Nephron (organoid): Measurements from ENCODE around the gene DMRT1.
"Not testable (repeated sequence)": the region's sequence is repeated elsewhere in the genome, so short reads cannot be mapped to it uniquely, and the experiment has no call there.

Experiments used
- H3K27ac Mint-ChIP-seq, 3 experiments: 2 replicates each; pipeline ENCODE4 v1.8.0; 2020; ENCODE audit warnings: mixed read lengths in 3 of 3, mild to moderate bottlenecking in 2 of 3, moderate library complexity in 1 of 3
- H3K27me3 Mint-ChIP-seq: 2 replicates; pipeline ENCODE4 v1.8.0; 2021; ENCODE audit warnings: low read depth, mild to moderate bottlenecking, moderate library complexity, mixed read lengths
- H3K36me3 Mint-ChIP-seq: 2 replicates; pipeline ENCODE4 v1.8.0; 2020; ENCODE audit warnings: low read depth, mixed read lengths
- H3K4me1 Mint-ChIP-seq: 2 replicates; pipeline ENCODE4 v1.8.0; 2020; ENCODE audit warnings: mixed read lengths
- H3K4me3 Mint-ChIP-seq, 3 experiments: 2 replicates each; pipeline ENCODE4 v1.8.0; 2020; ENCODE audit warnings: mild to moderate bottlenecking in 3 of 3, mixed read lengths in 3 of 3, moderate library complexity in 2 of 3
- H3K9me3 Mint-ChIP-seq: 2 replicates; pipeline ENCODE4 v1.8.0; 2020; ENCODE audit warnings: mixed read lengths
- TF ChIP-seq, protein P1 (sequence below), 3 experiments: fragments of 200-600 bp; sonication (generic); IDR thresholded peaks; one replicate each; pipeline ENCODE4 v1.5.0; 2021; ENCODE audit warnings: antibody characterized with exemption in 3 of 3; ENCODE audit not compliant: unreplicated experiment in 3 of 3

The DMRT1 gene

GRCh38 chr9:998299-999110 is 157.0 kb downstream of the DMRT1 start:
- H3K4me1 Mint-ChIP-seq, H3K9me3 Mint-ChIP-seq, H3K36me3 Mint-ChIP-seq, H3K27ac Mint-ChIP-seq, H3K27me3 Mint-ChIP-seq, H3K4me3 Mint-ChIP-seq: not testable (repeated sequence)
- TF ChIP-seq, protein P1, sequence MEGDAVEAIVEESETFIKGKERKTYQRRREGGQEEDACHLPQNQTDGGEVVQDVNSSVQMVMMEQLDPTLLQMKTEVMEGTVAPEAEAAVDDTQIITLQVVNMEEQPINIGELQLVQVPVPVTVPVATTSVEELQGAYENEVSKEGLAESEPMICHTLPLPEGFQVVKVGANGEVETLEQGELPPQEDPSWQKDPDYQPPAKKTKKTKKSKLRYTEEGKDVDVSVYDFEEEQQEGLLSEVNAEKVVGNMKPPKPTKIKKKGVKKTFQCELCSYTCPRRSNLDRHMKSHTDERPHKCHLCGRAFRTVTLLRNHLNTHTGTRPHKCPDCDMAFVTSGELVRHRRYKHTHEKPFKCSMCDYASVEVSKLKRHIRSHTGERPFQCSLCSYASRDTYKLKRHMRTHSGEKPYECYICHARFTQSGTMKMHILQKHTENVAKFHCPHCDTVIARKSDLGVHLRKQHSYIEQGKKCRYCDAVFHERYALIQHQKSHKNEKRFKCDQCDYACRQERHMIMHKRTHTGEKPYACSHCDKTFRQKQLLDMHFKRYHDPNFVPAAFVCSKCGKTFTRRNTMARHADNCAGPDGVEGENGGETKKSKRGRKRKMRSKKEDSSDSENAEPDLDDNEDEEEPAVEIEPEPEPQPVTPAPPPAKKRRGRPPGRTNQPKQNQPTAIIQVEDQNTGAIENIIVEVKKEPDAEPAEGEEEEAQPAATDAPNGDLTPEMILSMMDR (IDR thresholded peaks at IDR 0.05; ENCODE audit: unreplicated experiment in 3 of 3) = peak; percentile 56 to 64 (median 62)

- H3K4me3 Mint-ChIP-seq = no peak overlapping the region
- TF ChIP-seq, protein P1 (IDR thresholded peaks at IDR 0.05; ENCODE audit: unreplicated experiment in 3 of 3) = no peak
- peaks cover under 1% of the 10 kb centered on the region for H3K4me1 Mint-ChIP-seq
- H3K27ac Mint-ChIP-seq = no peak overlapping the region
- H3K36me3 Mint-ChIP-seq = no peaks in the 10 kb centered on the region
- H3K9me3 Mint-ChIP-seq = no peaks in the 10 kb centered on the region
- peaks cover 9% of the 10 kb centered on the region for H3K27me3 Mint-ChIP-seq
Measured at GRCh38 chr9:1001838-1002237, 160.3 kb downstream of the DMRT1 start.

DNA sequence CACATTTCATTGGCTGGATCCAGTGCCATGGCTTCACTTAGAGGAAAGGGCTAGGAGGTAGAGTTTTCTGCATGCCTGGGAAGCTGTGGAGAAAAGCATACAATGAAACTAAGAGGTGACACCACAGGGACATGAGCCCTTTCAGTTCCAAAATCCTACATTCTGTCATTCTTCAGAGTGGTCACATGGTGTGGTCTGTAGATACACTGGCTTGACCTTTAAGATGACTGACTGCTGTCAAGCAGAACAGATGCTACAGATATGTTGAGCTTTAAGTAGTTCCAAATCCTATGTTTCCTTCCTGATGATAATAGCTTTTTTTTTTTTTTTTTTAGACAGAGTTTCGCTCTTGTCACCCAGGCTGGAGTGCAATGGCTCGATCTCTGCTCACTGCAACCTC is 161.2 kb downstream of the DMRT1 start:
- Mint-ChIP-seq H3K27me3 (peaks cover 14% of the 10 kb centered on the region), H3K4me3 (no peak overlapping the region), H3K36me3 (no peaks in the 10 kb centered on the region), H3K9me3 (no peaks in the 10 kb centered on the region), H3K4me1 (peaks cover 9% of the 10 kb centered on the region), H3K27ac (no peak overlapping the region)
- TF ChIP-seq, protein P1 (IDR thresholded peaks at IDR 0.05; ENCODE audit: unreplicated experiment in 3 of 3) = no peak

- peaks cover 29% of the 10 kb centered on the region for H3K27me3 Mint-ChIP-seq
- H3K9me3 Mint-ChIP-seq = no peaks in the 10 kb centered on the region
- no peak overlapping the region for H3K27ac Mint-ChIP-seq
- no peaks in the 10 kb centered on the region for H3K36me3 Mint-ChIP-seq
- TF ChIP-seq, protein P1 (IDR thresholded peaks at IDR 0.05; ENCODE audit: unreplicated experiment in 3 of 3) = peak; percentile 60 to 64 (median 60)
- peaks cover 9% of the 10 kb centered on the region for H3K4me1 Mint-ChIP-seq
- no peak overlapping the region for H3K4me3 Mint-ChIP-seq
Measured at GRCh38 chr9:1005043-1005667, 163.7 kb downstream of the DMRT1 start.

- no peaks in the 10 kb centered on the region for H3K9me3 Mint-ChIP-seq
- TF ChIP-seq, protein P1 (IDR thresholded peaks at IDR 0.05; ENCODE audit: unreplicated experiment in 3 of 3) = no peak
- H3K4me1 Mint-ChIP-seq = peaks cover 9% of the 10 kb centered on the region
- H3K27ac Mint-ChIP-seq = no peak overlapping the region
- no peak overlapping the region for H3K4me3 Mint-ChIP-seq
- peaks cover 30% of the 10 kb centered on the region for H3K27me3 Mint-ChIP-seq
- H3K36me3 Mint-ChIP-seq = no peaks in the 10 kb centered on the region
Measured at GRCh38 chr9:1007312-1007711, 165.8 kb downstream of the DMRT1 start.
